GM18508 (cell line): ENCODE data around the gene IL27RA.
"Not testable (repeated sequence)": the region's sequence is repeated elsewhere in the genome, so short reads cannot be mapped to it uniquely, and the experiment has no call there.

Experiments used
- ATAC-seq: cut with Tn5 transposase; IDR thresholded peaks from one replicate; pipeline ENCODE4 v1.9.1; 2021; ENCODE audit warnings: moderate number of reproducible peaks; ENCODE audit not compliant: insufficient read depth, unreplicated experiment

The IL27RA gene

DNA sequence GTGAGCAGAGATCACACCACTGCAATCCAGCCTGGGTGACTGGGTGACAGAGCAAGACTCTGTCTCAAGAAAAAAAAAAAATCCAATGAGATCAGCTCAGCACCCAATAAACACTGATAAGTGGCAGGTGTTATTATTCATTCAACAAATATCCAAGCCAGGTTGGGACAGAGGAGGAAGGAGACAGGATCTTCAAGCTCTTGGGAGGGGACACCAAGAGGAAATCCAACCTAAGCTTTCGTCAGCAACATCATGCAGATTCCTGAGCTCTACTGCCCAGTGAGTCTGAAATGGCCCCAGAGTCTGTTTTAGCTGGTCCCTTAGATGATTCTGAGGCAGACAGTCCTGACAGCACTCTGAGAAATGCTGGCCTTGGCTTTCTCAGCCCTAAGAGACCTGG is 33.1 kb upstream of the IL27RA start:
- ATAC-seq, result no peak

DNA sequence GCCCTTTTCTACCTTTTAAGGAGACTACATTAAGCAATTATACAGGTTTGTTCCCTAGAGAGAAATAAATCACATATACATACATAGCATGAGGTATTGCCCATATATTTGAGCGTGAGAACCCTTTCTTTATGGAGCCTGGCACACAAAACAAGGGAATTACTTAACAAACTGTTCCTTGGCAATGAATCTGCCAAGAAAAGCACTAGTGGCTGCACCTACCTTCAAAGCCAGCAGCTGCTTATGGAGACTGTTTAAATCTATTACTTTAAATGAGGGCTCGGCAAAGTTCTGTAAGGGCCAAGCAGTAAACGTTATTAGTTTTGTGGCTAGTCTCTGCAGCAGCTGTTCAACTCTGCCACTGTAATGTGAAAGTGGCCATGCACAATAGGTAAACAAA is 32.5 kb upstream of the IL27RA start:
- ATAC-seq, result no peak

DNA sequence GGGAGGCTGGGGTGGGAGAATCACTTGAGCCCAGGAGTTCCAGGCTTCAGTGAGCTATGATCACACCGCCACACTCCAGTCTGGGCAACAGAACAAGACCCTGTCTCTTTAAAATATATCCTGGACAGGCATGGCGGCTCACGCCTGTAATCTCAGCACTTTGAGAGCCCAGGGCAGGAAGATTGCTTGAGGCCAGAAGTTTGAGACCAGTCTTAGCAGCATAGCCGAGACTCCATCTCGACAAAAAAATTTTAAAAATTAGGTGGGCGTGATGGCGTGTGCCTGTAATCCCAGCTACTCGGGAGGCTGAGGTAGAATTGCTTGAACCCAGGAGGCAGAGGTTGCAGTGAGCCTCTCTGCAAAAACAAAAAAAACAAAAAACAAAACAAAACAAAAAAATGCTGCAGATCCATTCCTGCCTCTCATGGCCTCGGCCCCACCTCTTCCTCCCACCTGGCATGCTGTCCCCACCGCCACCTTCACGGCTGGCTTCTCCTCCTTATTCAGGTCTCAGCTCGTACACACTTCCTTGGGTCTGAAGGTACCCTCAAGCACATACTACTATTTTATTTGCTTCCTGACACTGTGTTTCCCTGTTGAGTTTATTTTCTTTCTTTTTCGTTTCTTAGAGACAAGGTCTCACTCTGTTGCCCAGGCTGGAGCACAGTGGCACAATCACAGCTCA is 30.7 kb upstream of the IL27RA start:
- ATAC-seq, result no peak

DNA sequence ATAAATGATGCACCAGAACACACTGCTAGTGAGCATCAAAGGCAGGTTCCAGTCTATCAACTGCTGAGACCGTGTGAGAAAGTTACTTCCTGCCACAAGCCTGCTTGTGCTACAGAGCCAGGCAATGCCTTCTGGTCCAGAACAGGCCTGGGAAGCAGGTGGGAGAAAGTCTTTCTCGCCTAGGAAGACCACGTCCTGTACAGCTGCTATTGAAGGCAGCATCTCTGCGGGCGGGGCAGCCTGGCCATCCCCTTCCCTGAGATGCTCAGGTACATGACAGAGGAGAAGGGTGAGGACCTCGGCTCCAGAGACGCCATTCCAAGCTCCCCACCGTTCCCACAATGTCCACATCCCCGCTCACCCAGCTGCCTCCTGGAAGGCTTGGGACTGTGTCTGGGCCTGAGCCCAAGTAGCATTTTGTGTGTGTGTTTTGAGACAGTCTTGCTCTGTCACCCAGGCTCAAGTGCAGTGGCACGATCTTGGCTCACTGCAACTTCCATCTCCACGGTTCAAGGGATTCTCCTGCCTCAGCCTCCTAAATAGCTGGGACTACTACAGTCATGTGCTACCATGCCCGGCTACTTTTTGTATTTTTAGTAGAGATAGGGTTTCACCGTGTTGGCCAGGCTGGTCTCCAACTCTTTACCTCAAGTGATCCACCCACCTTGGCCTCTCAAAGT is 28.9 kb upstream of the IL27RA start:
- no peak for ATAC-seq

DNA sequence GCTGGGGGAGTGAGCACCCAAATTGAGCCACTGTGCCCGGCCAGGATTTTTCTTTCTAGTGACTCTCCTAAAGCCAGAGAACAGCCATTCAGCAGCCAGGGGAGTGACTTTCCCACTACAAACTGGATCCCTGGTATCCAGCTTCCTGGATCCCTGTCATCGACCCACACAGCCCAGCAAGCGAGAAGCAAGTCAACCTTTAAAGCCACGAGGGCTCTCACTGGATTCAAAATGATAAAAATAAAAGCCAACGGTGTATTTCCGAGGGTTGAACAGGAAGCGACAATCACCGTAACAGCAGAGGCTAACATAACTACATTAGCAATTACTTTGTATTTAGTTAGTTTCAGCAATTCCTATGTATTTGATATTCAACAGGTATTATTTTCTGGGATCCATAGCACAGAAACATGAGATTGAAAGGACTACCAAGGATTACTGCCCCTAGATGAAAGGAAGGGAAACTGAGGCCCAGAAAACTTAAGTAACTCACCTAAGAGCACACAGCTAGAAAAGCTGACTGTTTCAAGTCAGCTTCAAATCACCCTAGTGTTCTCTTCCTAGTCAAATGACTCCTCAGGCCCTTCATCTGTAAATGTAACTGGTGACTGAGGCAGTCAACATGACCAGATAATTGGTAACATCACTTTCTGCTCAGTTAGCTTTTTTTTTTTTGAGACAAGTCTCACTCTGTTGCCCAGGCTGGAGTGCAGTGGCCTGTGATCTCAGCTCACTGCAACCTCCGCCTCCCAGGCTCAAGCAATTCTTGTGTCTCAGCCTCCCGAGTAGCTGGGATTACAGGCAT is 28.1 kb upstream of the IL27RA start:
- no peak for ATAC-seq

DNA sequence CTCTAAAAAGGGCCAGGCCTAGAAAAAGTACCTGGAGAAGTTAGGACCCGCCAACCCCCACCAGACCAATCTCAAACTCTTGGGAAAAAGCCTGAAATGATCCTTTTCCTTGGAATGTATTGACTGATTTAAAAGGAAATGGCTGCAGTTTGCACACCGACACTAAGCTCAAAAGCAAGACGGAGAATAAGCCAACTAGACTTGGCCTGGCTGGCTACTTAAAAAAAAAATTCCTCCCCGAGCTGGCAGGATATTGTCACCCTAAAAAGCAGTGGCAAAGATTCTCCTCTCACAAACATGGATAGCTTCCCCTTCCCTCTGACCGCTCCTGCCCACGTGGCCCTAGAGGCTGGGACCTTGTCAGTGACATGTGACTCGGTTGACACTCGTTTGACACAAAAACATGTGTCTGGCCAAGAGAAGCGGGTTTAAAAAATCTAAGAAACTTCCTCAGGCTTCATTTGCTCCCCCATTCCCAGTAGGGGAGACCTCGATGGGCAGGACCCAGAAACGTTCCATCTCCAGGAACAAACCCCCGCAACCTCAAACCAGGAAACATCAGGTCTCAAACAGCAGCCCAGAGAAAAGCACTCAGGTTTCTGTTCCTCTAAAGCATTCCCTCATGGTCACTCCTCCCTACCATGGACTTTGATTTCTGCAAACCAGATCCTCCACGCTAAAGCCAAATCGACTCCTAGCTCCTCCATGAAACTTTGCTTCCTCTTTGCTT is 26.8 kb upstream of the IL27RA start:
- ATAC-seq, result no peak

DNA sequence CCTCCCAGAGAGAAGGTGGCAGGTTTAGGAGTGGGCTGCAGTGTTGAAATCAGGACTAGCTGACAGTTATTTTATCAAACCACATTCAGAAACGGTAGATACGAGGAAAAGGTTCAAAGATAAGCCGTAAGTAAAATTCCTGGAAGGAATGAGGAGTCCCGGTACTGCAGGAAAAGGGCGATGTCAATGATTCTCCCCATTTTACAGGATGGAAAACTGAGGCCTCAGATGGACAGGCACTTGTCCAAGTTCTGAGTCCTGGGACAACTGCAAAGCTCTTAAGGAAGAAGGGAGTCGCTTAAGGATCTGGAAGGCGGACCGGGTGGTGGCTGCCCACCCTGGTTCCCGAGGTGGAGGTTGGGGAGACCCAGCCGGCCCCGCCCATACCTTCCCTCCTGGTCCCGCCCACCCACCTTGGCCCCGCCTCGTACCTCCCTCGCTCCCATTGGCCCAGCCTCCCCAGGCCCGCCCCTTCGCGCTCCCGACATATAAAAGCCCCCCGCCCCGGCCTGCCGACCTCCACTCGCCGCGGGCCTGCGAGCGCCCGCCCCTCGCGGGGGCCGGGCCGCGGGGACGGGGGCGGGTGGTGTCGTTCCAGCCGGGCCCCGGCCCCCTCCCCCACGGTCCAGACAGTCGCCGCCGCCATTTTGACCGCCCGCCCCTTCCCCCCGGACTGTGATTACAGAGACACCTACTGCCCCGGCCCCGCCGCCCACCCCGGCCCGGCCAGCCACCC is 26.0 kb upstream of the IL27RA start:
- ATAC-seq, result no peak

DNA sequence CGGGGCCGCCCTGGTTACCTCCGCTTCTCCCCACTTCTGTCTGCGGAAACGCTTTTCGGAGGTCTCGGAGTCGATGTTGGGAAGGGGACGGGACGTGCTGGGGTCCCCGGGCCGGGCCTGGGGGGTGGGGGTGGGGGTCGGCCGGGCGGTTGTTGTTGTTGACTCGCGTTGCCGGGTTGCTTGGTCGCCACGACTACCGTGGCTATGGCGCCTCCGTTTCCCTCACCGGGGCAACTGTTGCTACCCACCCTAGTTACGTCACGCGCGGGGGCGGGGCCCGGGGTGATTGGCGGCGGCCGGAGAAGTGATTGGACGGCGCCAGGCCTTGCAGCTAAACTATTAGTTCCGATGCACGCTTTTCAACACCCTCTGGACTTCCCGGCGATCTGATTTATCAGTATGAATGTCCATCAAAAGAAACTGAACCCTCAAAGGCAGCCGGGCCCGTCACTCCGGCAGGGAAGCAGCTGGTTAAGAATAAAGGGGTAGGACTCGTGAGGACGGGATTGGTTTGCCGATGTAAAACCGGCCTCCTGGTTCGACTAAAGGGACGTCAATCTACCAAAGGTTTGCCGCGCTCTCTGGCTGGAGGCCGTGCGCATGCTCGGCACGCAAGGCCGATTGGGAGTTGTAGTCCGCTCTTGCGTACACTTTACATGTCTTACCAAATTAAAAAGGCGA is 25.3 kb upstream of the IL27RA start, which contains the start of gene RFX1:
TSS of gene RFX1 (minus strand) at position 236 of the 681 bp plus-strand sequence. CDS start 12,477 bp downstream, outside the sequence.
- peak; percentile 61 for ATAC-seq

DNA sequence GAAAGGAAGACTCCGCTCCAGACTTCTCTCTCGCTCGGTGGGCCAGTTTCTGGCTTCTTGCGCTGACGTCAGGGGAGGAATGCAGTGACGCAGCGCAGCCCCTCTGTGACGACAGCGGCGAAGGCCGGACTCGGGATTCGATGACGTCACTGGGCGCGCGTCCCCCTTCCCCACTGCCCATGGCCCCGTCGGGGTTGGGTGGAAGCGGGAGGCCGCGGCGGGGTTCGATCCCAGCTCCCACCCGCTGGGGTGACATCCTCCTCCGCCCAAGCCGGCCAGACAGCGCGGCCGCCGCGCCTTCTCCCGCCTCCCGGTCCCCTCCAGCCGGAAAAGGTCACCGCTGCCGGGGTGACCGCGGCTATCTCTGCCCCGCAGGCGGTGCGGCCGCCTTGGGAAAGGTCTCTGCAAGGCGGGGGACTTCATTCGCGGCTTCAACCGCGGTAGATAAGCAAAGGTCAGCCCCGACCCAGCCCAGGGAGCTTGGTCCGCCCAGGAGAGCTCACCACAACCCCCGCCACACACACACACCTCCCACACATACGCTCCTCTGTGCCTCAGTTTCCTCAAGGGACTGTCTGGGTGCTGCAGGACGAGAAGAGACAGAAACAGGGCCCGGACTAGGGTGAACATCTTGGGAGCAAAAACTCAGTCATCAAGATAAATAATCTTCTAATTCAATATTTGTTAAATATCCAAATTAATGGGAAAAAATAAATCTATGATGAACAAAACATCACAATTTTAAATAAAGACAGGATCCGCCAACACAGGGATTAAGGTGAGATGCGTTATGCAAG is 24.6 kb upstream of the IL27RA start:
- ATAC-seq, result peak; percentile 26

DNA sequence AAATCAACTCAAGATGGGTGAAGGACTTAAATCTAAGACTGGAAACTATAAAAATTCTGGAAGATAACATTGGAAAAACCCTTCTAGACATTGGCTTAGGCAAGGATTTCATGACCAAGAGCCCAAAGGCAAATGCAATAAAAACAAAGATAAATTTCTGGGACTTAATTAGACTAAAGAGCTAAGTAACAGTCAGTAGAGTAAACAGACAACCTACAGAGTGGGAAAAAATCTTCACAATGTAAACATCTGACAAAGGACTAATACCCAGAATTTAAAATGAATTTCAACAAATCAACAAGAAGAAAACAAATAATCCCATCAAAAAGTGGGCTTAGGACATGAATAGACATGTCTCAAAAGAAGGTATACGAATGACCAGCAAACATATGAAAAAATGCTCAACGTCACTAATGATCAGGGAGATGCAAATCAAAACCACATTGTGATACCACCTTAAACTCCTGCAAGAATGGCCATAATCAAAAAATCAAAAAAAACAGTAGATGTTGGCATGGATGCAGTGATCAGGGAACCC is 19.1 kb upstream of the IL27RA start:
- ATAC-seq, result no peak

DNA sequence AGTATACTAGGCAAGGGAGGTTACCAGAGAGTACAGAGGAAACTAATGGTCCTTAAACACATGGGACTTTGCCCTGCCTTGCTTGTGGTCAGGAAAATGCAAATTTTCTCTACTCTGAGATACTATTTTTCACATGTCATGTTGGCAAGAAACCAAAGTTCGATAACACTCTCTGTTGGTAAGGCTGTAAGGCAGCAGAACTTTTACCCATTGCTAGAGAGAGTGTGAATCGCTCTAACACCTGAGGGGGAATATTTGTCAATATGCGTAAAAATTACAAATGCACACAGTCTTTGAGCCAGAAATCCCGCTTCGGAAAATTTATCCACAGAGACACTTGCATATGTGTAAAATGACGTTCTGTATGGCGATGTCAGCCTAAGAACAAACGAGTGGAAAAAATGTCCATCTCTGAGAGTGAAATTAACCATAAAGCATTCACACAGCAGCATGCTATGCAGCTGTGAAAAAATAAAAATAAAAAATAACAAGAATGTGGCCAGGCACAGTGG is 16.0 kb upstream of the IL27RA start:
- ATAC-seq, result peak; percentile 62

DNA sequence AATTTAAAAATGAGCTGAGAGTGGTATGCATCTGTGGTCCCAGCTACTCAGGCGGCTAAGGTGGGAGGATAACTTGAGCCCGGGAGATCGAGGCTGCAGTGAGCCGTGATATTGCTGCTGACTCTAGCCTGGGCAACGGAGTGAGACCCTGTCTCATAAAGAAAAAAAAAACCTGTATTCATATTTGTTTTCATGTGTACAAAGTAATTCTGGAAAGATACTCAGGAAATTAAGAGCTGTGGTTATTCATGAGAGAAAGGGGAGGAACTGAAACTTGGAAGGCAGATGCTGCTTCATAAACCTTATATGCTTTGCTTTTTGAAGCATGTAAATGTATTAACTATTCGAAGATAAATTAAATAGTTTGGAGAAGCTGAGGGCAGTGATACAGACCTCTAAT is 12.5 kb upstream of the IL27RA start:
- no peak for ATAC-seq

DNA sequence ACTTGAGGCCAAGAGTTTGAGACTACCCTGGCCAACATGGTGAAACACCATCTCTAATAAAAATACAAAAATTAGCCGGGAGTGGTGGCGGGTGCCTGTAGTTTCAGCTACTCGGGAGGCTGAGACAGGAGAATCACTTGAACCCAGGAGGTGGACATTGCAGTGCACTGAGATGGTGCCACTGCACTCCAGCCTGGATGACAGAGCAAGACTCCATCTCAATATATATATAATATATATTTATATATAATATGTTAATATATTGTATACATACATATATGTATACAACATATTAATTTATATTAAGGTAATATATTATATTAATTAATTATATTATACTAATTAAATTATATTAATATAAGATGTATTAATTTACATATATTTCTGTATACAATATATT is 11.8 kb upstream of the IL27RA start:
- ATAC-seq, result not testable (repeated sequence)

DNA sequence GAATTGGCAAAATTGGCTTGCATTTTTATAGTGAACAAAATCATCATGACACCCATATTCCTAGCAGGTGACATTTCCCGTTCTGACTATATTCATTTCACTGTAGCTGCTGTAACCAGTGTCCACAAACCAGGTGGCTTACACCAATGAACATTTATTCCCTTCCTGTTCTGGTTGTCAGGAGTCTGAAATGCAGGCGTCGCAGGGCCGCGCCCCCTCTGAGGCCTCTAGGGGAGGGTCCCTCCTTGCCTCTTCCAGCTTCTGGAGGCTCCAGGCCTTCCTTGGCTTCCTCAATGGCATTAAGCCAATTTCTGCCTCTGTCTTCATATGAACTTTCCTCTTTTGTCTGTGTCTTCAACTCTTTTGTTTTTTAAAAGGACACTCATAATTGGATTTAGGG is 10.1 kb upstream of the IL27RA start:
- no peak for ATAC-seq

DNA sequence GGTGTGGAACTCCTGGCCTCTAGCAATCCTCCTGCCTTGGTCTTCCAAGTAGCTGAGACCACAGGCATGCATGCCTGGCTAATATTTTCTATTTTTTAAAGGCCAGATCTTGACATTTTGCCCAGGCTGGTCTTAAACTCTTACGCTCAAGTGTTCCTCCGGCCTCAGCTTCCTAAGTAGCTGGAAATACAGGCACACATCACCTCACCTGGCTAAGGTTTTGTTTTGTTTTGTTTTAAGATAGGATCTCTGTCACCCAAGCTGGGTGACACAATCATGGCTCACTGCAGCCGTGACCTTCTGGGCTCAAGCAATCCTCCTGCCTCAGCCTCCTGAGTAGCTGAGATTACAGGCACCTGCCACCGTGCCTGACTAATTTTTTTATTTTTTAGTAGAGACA is 9.1 kb upstream of the IL27RA start:
- ATAC-seq, result no peak

DNA sequence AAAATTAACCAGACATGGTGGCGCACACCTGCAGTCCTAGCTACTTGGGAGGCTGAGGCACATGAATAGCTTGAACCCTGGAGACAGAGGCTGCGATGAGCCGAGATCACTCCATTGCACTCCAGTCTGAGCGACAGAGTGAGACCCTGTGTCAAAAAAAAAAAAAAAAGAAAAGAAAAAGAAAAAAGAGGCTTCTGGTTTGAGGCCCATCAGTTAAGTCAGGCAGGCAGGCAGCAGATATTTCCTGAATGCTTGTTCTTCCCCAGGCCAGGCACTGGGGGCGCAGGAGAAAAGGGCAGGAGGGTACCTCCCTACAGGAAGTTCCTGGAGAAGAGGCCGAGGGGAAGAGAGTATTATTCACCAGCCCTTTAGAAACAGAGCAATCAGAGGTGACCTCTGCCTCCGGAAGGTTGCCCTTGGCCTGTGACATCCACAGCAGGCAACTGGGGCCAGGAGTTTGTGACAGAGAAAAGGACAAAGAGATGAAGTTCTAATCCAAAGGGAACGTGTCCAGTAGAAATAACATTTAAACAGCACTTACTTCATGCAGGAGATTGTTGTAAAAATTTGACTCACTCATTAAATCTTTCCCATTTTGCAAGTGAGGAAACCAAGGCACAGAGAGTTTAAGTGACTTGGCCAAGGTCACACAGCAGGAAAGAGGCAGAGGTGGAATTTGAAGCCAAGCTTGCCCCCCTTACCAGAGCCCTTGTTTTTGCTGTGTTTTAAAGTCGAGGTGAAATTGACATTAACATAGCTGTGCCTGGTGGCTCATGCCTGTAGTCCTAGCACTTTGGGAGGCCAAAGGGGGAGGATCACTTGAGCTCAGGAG is 7.9 kb upstream of the IL27RA start:
- no peak for ATAC-seq

DNA sequence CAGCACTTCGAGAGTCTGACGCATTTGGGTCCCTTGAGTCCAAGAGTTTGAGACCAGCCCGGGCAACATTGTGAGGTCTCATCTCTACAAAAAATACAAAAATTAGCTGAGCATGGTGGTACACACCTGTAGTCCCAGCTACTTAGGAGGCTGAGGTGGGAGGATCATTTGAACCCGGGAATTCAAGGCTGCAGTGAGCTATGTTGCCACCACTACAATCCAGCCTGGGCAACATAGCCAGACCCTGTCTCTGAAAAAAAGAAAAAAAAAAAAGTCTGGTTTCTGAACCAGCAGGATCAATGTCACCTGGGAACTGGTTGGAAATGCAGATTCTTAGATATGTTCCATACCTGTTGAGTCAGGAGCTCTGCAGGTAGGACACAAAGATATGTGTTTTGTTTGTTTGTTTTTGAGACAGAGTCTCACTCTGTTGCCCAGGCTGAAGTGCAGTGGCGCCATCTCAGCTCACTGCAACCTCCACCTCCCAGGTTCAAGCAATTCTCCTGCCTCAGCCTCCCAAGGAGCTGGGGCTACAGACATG is 4.8 kb upstream of the IL27RA start:
- ATAC-seq, result not testable (repeated sequence)
